HG03039 (cell line): Measurements from ENCODE around the gene VAC14.

ENCODE experiments used
- ATAC-seq: cut with Tn5 transposase; IDR thresholded peaks from one replicate; pipeline ENCODE4 v1.9.1; 2021; ENCODE audit warnings: mild to moderate bottlenecking, moderate library complexity; ENCODE audit not compliant: unreplicated experiment

Gene VAC14

GRCh38 chr16:70694088-70694867, 106.7 kb downstream of the VAC14 start:
- ATAC-seq = no peak

GRCh38 chr16:70692873-70693671, 107.9 kb downstream of the VAC14 start:
- no peak for ATAC-seq

GRCh38 chr16:70692130-70692872, 108.7 kb downstream of the VAC14 start:
- ATAC-seq = no peak

- ATAC-seq = no peak
These were observed 109.5 kb downstream of the VAC14 start for GRCh38 chr16:70691223-70692129.

GRCh38 chr16:70689970-70690891, 110.7 kb downstream of the VAC14 start:
- no peak for ATAC-seq

- no peak for ATAC-seq
These were observed 111.7 kb downstream of the VAC14 start for GRCh38 chr16:70689035-70689969.

GRCh38 chr16:70688246-70688742, 112.7 kb downstream of the VAC14 start:
- ATAC-seq = no peak

- ATAC-seq = no peak
These were observed 113.2 kb downstream of the VAC14 start for GRCh38 chr16:70687671-70688245.

- ATAC-seq = no peak
These were observed 113.9 kb downstream of the VAC14 start for GRCh38 chr16:70687102-70687511.

GRCh38 chr16:70686376-70687101, 114.4 kb downstream of the VAC14 start:
- no peak for ATAC-seq

- ATAC-seq = no peak
These were observed 115.0 kb downstream of the VAC14 start, which contains the start of gene MTSS2 for GRCh38 chr16:70685938-70686375. MTSS2 (minus strand) TSS chr16:70686053; CDS start chr16:70685791, 262 bp downstream.

GRCh38 chr16:70685061-70685937, 115.7 kb downstream of the VAC14 start:
- no peak for ATAC-seq

GRCh38 chr16:70684146-70685060, 116.6 kb downstream of the VAC14 start:
- no peak for ATAC-seq

GRCh38 chr16:70683146-70683944, 117.6 kb downstream of the VAC14 start:
- ATAC-seq = no peak
